Smooth muscle cell (in vitro differentiated cells): ENCODE results near the gene PDE8A. TPM values are rescaled to one million over a fixed set of nuclear protein-coding genes. Genes with fewer than 3 reads are reported as not detected.

Experiments
- DNase-seq: peaks from one replicate; lab custom pipeline; 2025; ENCODE audit not compliant: unreplicated experiment; lab: John Stamatoyannopoulos, UW
- H2AFZ ChIP-seq: fragments of 200-600 bp; sonication (generic); 2 replicates; pipeline ENCODE4 v1.6.0; 2016; ENCODE audit warnings: antibody characterized with exemption, low read depth, mild to moderate bottlenecking
- H3F3A ChIP-seq: fragments of 200-600 bp; sonication (generic); 2 replicates; pipeline ENCODE4 v1.6.0; 2017; ENCODE audit warnings: antibody characterized with exemption, low read depth
- H3K27ac ChIP-seq: fragments of 200-600 bp; sonication (generic); 2 replicates; pipeline ENCODE4 v1.5.1; 2016; ENCODE audit warnings: low read depth, mild to moderate bottlenecking
- H3K27me3 ChIP-seq: fragments of 200-600 bp; sonication (generic); 2 replicates; pipeline ENCODE4 v1.6.1; 2016; ENCODE audit warnings: low read depth, mild to moderate bottlenecking
- H3K36me3 ChIP-seq: fragments of 200-600 bp; sonication (generic); 2 replicates; pipeline ENCODE4 v1.5.1; 2016; ENCODE audit warnings: low read depth
- H3K4me1 ChIP-seq: fragments of 200-600 bp; sonication (generic); 2 replicates; pipeline ENCODE4 v1.5.1; 2016; ENCODE audit warnings: low read depth
- H3K4me2 ChIP-seq: fragments of 200-600 bp; sonication (generic); 2 replicates; pipeline ENCODE4 v1.6.0; 2016; ENCODE audit warnings: mild to moderate bottlenecking
- H3K4me3 ChIP-seq: fragments of 200-600 bp; sonication (generic); 2 replicates; pipeline ENCODE4 v1.5.1; 2016; ENCODE audit warnings: mild to moderate bottlenecking
- H3K79me2 ChIP-seq: fragments of 200-600 bp; sonication (generic); 2 replicates; pipeline ENCODE4 v1.6.0; 2016; ENCODE audit warnings: low read depth, mild to moderate bottlenecking
- H3K9ac ChIP-seq: fragments of 200-600 bp; sonication (generic); 2 replicates; pipeline ENCODE4 v1.6.0; 2016; ENCODE audit warnings: low read depth
- H3K9me3 ChIP-seq: fragments of 200-600 bp; sonication (generic); replicated peaks from 2 replicates; pipeline ENCODE4 v1.5.1; 2016; ENCODE audit warnings: low read depth
- H4K20me1 ChIP-seq: fragments of 200-600 bp; sonication (generic); 2 replicates; pipeline ENCODE4 v1.6.0; 2016; ENCODE audit warnings: low read depth
- WGBS: methylation state at CpG from one replicate; pipeline ENCODE4 v1.1.7; 2016; ENCODE audit warnings: low lambda C conversion rate; 5-methylcytosine and 5-hydroxymethylcytosine counted together
- polyA plus RNA-seq: library from polyadenylated mRNA; unstranded; fragments of >200 nt; fragmentation: Nextera tagmentation; extraction: Ambion mirVana; gene quantifications from 2 replicates; pipeline ENCODE4 v1.2.1, GENCODE V29; 2016
- total RNA-seq: library from RNA; depleted of rRNA; stranded (reverse); fragments of >200 nt; gene quantifications from 2 replicates; pipeline ENCODE4 v1.2.3, GENCODE V29; 2014
- TF ChIP-seq, protein P1 (sequence below): fragments of 200-600 bp; sonication (generic); IDR thresholded peaks from 2 replicates; pipeline ENCODE4 v1.5.1; 2017; ENCODE audit warnings: borderline replicate concordance, mild to moderate bottlenecking, antibody characterized with exemption; ENCODE audit not compliant: insufficient read depth, poor library complexity, severe bottlenecking

Gene PDE8A
- total and polyA plus RNA-seq, 2 experiments from 2014 or later = 5.5 to 19.8 TPM

GRCh38 chr15:85167568-85167967 lies 185.9 kb downstream of the PDE8A start:
- Histone ChIP-seq H3K4me2 (no peak overlapping the region), H3K79me2 (no peaks in the 10 kb centered on the region), H3K9ac (no peak overlapping the region), H4K20me1 (no peaks in the 10 kb centered on the region), H3K27ac (no peak overlapping the region), H3F3A (peaks cover 5% of the 10 kb centered on the region), H3K4me1 (no peaks in the 10 kb centered on the region), H3K9me3 (peaks cover 3% of the 10 kb centered on the region), H3K27me3 (no peaks in the 10 kb centered on the region), H3K4me3 (no peak overlapping the region), H2AFZ (no peak overlapping the region), H3K36me3 (no peaks in the 10 kb centered on the region)
- no peak for DNase-seq
- TF ChIP-seq, protein P1, sequence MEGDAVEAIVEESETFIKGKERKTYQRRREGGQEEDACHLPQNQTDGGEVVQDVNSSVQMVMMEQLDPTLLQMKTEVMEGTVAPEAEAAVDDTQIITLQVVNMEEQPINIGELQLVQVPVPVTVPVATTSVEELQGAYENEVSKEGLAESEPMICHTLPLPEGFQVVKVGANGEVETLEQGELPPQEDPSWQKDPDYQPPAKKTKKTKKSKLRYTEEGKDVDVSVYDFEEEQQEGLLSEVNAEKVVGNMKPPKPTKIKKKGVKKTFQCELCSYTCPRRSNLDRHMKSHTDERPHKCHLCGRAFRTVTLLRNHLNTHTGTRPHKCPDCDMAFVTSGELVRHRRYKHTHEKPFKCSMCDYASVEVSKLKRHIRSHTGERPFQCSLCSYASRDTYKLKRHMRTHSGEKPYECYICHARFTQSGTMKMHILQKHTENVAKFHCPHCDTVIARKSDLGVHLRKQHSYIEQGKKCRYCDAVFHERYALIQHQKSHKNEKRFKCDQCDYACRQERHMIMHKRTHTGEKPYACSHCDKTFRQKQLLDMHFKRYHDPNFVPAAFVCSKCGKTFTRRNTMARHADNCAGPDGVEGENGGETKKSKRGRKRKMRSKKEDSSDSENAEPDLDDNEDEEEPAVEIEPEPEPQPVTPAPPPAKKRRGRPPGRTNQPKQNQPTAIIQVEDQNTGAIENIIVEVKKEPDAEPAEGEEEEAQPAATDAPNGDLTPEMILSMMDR = no peak
- WGBS = 95% methylated on average over 4 of the region's 4 CpGs

GRCh38 chr15:85168642-85169173 lies 187.1 kb downstream of the PDE8A start:
- Histone ChIP-seq H2AFZ (no peak overlapping the region), H3K4me1 (no peaks in the 10 kb centered on the region), H3K79me2 (no peaks in the 10 kb centered on the region), H3K27ac (no peak overlapping the region), H3K36me3 (no peaks in the 10 kb centered on the region), H3F3A (peaks cover 5% of the 10 kb centered on the region), H3K9ac (no peak overlapping the region), H3K27me3 (no peaks in the 10 kb centered on the region), H4K20me1 (no peaks in the 10 kb centered on the region), H3K9me3 (peaks cover 3% of the 10 kb centered on the region), H3K4me3 (peak overlapping the region; percentile 36), H3K4me2 (peak overlapping the region; percentile 59)
- DNase-seq = no peak
- TF ChIP-seq, protein P1 = peak; percentile 38
- WGBS = 17% methylated on average over 18 of the region's 20 CpGs

DNA sequence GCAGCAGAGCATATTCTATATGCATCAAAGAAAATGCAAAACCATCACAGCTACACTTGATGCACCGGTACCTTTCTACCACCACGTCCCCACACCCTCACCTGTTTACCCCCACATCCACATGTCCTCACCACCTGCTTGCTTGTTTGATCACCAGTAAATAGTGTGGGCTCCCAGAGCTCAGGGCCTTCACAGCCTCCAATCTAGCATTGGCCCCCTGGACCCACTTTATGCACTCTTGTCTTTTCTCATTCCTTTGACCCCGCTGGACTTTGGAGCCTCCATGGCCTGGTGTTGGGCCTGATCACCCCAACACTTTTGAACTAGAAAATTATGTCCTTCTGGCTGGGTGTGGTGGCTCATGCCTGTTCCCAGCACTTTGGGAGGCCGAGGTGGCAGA lies 190.1 kb downstream of the PDE8A start:
- H4K20me1 ChIP-seq = no peaks in the 10 kb centered on the region

More for the DNA sequence above, 190.1 kb downstream of the PDE8A start:
- DNase-seq = no peak
- no peak overlapping the region for H2AFZ ChIP-seq
- no peak overlapping the region for H3K4me2 ChIP-seq
- peaks cover 3% of the 10 kb centered on the region for H3K9me3 ChIP-seq
- H3K27ac ChIP-seq = no peak overlapping the region
- no peaks in the 10 kb centered on the region for H3F3A ChIP-seq
- no peaks in the 10 kb centered on the region for H3K27me3 ChIP-seq
- no peaks in the 10 kb centered on the region for H3K36me3 ChIP-seq
- H3K4me1 ChIP-seq = no peaks in the 10 kb centered on the region
- TF ChIP-seq, protein P1 = no peak
- 89% methylated on average over 4 of the region's 4 CpGs for WGBS
- no peak overlapping the region for H3K4me3 ChIP-seq
- H3K79me2 ChIP-seq = no peaks in the 10 kb centered on the region
- no peak overlapping the region for H3K9ac ChIP-seq
